ENCODE results near the gene PLXNA4.

Gene PLXNA4

DNA sequence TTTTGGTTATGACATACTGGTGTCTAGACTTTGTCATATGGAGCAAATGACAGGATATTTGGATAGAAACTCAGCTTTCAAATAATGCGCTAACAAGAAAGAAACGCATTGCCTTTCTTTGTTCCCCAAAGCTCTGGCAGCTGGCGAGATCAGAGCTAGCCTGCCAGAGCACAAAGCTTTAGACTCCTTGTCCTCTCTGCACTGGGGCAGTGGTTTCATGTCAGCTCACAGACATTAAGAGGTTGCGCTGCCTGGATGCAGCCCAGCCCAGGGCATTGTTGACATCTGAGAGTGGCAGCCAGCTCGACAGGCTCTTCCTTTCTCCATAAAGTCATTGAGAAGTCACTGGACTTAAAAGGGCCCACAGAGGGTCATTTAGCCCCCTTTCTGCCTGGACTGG, 212.0 kb downstream of the PLXNA4 start:
- TF ChIP-seq CTCF (IDR thresholded peaks at IDR 0.05; ENCODE audit: low read depth, low read length), result no peak
- no peak overlapping the region for H3K4me3 ChIP-seq (ENCODE audit: low read depth, low read length)

DNA sequence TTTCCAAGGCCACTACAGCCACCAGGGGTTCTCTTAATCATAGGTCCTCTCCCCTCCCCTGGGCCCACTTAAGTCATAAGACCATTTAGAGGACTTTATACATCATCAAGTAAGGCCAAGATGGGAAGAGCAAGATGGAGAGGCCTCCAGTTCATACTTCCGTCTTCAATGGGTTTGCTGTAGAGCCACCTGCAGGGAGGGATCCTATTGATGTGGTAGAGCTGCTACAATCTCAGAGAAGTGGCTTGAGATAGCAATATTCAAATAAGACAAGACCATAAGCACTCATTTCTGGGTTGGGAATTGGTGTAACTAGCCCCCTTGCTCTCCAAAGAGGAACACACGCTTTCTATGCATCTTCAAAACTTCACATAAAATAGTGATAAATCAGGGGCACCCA, 214.2 kb downstream of the PLXNA4 start:
- no peak overlapping the region for H3K4me3 ChIP-seq (ENCODE audit: low read depth, low read length)
- no peak for TF ChIP-seq CTCF (IDR thresholded peaks at IDR 0.05; ENCODE audit: low read depth, low read length)

DNA sequence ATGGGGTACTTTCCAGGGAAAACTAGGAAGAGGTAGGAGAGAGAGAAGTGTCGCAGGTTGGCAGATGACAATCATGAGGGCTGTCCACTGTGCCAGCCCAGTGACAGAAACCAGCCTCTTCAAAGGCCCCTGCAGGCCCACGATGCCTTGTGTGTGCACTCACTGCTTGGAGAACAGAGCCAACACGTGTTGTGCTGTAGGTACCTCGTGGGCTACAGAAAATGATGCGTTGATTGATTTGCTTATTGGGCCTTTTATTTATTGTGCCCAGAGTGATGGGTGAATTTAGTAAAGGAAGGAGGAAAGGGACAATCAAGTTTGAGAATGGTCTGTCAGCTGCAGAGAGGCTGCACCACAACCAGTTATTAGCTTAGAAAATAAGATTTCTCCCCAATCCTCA, 215.1 kb downstream of the PLXNA4 start:
- no peak for TF ChIP-seq CTCF (IDR thresholded peaks at IDR 0.05; ENCODE audit: low read depth, low read length)

GRCh38 chr7:132359743-132360142, 216.5 kb downstream of the PLXNA4 start:
- no peak for TF ChIP-seq CTCF (IDR thresholded peaks at IDR 0.05; ENCODE audit: low read depth, low read length)
- H3K4me3 ChIP-seq (ENCODE audit: low read depth, low read length), result no peak overlapping the region

More for the DNA sequence above, 215.1 kb downstream of the PLXNA4 start:
- no peak overlapping the region for H3K4me3 ChIP-seq (ENCODE audit: low read depth, low read length)

- no peak for TF ChIP-seq CTCF (IDR thresholded peaks at IDR 0.05; ENCODE audit: low read depth, low read length)
- H3K4me3 ChIP-seq (ENCODE audit: low read depth, low read length), result no peak overlapping the region
Measured at GRCh38 chr7:132355048-132355447, 221.2 kb downstream of the PLXNA4 start.

GRCh38 chr7:132354527-132354926, 221.7 kb downstream of the PLXNA4 start:
- no peak overlapping the region for H3K4me3 ChIP-seq (ENCODE audit: low read depth, low read length)
- no peak for TF ChIP-seq CTCF (IDR thresholded peaks at IDR 0.05; ENCODE audit: low read depth, low read length)

- H3K4me3 ChIP-seq (ENCODE audit: low read depth, low read length), result no peak overlapping the region
- no peak for TF ChIP-seq CTCF (IDR thresholded peaks at IDR 0.05; ENCODE audit: low read depth, low read length)
Measured at GRCh38 chr7:132353936-132354335, 222.3 kb downstream of the PLXNA4 start.

Measured in WI38 (cell line).